PFSK-1 (cell line): ENCODE results near the gene STK26.

Experiments used
- FOXP2 ChIP-seq: optimal IDR thresholded peaks from 2 replicates; pipeline ENCODE3; 2011; ENCODE audit warnings: borderline replicate concordance, control low read depth, inconsistent platforms; ENCODE audit not compliant: insufficient read depth; ENCODE audit errors: extremely low read length, extremely low read depth
- POLR2AphosphoS5 ChIP-seq: IDR thresholded peaks from 2 replicates; pipeline ENCODE4 v1.6.1; 2012; ENCODE audit warnings: low read depth, mild to moderate bottlenecking, control low read depth, low read length, moderate library complexity
- REST ChIP-seq, 2 experiments: IDR thresholded peaks; 2 replicates each; pipeline versions ENCODE4 v1.6.1 to v1.8.0; 2011 to 2012; ENCODE audit warnings: low read depth in 2 of 2, low read length in 2 of 2, control low read depth in 1 of 2, inconsistent platforms in 1 of 2, mild to moderate bottlenecking in 1 of 2, moderate library complexity in 1 of 2; ENCODE audit not compliant: insufficient read depth in 1 of 2

GRCh38 chrX:132115792-132116191, 92.7 kb downstream of the STK26 start:
- TF ChIP-seq POLR2AphosphoS5, result no peak
- no peak for TF ChIP-seq FOXP2
- TF ChIP-seq REST (IDR thresholded peaks at IDR 0.05; ENCODE audit: insufficient read depth in 1 of 2, low read depth in 2 of 2, low read length in 2 of 2), result no peak
